HK-2 (cell line): ENCODE data around the gene SESN3.
"Not testable (repeated sequence)": the region's sequence is repeated elsewhere in the genome, so short reads cannot be mapped to it uniquely, and the experiment has no call there.

Experiments
- DNase-seq: peaks from one replicate; pipeline ENCODE4 v3.0.0-alpha.2; 2018; ENCODE audit not compliant: unreplicated experiment

SESN3 gene

GRCh38 chr11:95231127-95231880 lies at the start of gene SESN3:
Gene SESN3, minus strand, starts transcription at chr11:95231202. Its CDS starts 342 bp downstream, at chr11:95230860.
- DNase-seq = peak; percentile 92

- no peak for DNase-seq
Observed at GRCh38 chr11:95279921-95280868, 49.2 kb upstream of the SESN3 start.

- DNase-seq = no peak
Observed at GRCh38 chr11:95277868-95278267, 46.9 kb upstream of the SESN3 start.

GRCh38 chr11:95276139-95276538 lies 45.1 kb upstream of the SESN3 start:
- no peak for DNase-seq

- not testable (repeated sequence) for DNase-seq
Observed at GRCh38 chr11:95273618-95274017, 42.6 kb upstream of the SESN3 start.

- DNase-seq = no peak
Observed at GRCh38 chr11:95269036-95269819, 38.2 kb upstream of the SESN3 start.

GRCh38 chr11:95268391-95268790 lies 37.4 kb upstream of the SESN3 start:
- no peak for DNase-seq

GRCh38 chr11:95267601-95268213 lies 36.7 kb upstream of the SESN3 start:
- DNase-seq = no peak

GRCh38 chr11:95266751-95267374 lies 35.9 kb upstream of the SESN3 start:
- DNase-seq = no peak

GRCh38 chr11:95264881-95265280 lies 33.9 kb upstream of the SESN3 start:
- no peak for DNase-seq

- no peak for DNase-seq
Observed at GRCh38 chr11:95262994-95263765, 32.2 kb upstream of the SESN3 start.

GRCh38 chr11:95257456-95257971 lies 26.5 kb upstream of the SESN3 start:
- no peak for DNase-seq

- no peak for DNase-seq
Observed at GRCh38 chr11:95256321-95256779, 25.3 kb upstream of the SESN3 start.

- no peak for DNase-seq
Observed at GRCh38 chr11:95255251-95256145, 24.5 kb upstream of the SESN3 start.

GRCh38 chr11:95254716-95255115 lies 23.7 kb upstream of the SESN3 start:
- DNase-seq = no peak

- DNase-seq = peak; percentile 56
Observed at GRCh38 chr11:95254131-95254704, 23.2 kb upstream of the SESN3 start.

- no peak for DNase-seq
Observed at GRCh38 chr11:95253141-95253540, 22.1 kb upstream of the SESN3 start.

GRCh38 chr11:95252586-95252985 lies 21.6 kb upstream of the SESN3 start:
- no peak for DNase-seq
